Inflammatory macrophage treated with lipopolysaccharide for 1 hour (primary cell): Measurements from ENCODE around the gene GAB4.

Experiments used
- DNase-seq, 2 donors: peaks; one replicate each; pipeline ENCODE4 v3.0.0-alpha.2; 2020 to 2022

Gene GAB4

DNA sequence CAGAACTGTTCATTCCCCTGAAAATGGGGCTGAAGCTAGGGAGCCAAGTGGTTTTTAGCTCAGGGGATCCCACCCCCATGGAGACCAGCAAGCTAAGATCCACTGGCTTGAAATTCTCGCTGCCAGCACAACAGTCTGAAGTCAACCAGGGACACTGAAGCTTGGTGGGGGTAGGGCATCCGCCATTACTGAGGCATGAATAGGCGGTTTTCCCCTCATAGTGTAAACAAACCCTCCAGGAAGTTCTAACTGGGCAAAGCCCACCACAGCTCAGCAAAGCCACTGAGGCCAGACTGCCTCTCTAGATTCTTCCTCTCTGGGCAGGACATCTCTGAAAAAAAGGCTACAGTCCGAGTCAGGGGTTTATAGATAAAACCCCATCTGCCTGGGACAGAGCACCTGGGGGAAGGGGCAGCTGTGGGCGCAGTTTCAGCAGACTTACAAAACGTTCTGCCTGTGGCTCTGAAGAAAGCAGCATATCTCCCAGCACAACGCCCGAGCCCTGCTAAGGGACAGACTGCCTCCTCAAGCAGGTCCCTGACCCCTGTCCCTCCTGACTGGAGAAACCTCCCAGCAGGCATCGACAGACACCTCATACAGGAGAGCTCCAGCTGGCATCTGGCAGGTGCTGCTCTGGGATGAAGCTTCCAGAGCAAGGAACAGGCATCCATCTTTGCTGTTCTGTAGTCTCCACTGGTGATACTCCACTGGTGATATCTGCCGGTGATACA, 32.7 kb downstream of the GAB4 start:
- no peak for DNase-seq

DNA sequence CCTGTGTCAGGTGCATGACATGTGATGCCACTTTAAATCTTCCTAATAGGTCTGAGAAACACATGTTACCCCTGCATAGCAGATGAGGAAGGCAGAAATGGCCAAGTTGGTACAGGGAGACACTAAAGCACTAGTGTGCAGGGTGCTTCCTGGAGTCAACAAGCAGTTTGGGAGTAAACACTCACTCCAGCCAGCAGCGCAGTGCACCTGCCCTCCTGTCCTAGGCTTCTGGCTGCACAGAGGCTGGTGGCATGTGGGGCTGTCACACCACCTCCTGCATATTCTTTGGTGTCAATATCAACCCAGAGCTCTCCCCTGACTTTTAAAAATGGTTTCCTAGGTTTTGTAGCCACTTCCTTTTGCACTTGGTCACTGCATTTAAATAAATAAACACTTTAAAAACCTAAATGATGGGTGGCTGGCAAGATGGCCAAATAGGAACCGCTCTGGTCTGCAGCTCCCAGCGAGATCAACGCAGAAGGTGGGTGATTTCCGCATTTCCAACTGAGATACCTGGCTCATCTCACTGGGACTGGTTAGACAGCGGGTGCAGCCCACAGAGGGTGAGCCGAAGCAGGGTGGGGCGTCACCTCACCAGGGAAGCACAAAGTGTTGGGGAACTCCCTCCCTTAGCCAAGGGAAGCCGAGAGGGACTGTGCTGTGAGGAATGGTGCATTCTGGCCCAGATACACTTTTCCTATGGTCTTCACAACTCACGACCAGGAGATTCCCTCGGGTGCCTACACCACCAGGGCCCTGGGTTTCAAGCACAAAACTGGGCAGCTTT, 33.5 kb downstream of the GAB4 start:
- no peak for DNase-seq

DNA sequence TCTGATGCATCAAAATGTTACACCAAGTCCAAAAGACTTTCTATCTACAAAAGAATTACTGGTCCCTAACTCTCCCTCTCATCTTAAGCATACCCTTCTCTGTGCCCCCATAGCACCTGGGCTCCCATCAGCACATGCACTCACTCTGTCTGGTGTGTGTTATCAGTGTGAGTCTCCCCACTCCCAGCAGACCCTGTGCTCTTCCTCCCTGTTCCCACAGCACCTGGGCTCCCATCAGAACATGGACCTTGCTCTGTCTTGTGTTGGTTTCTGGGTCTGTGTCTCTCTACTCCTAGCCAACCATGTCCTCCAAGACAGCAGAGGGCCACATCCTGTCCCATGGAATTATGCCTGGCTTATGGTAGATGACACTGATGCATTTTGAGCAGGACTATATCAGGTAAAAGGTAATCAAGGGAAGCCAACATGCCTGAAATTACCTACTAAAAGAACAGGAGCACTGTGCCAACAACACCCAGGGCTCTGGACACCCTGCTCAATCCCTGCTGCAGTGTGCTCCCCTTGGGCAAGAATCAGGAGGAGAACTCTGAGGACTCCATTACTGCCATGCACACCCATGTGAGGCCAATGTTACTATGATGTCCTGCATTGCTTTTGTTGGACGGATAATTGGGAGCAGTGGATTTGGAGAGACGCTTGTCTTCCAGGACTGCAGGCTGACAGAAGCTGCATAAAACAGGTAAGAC, 34.3 kb downstream of the GAB4 start:
- no peak for DNase-seq

DNA sequence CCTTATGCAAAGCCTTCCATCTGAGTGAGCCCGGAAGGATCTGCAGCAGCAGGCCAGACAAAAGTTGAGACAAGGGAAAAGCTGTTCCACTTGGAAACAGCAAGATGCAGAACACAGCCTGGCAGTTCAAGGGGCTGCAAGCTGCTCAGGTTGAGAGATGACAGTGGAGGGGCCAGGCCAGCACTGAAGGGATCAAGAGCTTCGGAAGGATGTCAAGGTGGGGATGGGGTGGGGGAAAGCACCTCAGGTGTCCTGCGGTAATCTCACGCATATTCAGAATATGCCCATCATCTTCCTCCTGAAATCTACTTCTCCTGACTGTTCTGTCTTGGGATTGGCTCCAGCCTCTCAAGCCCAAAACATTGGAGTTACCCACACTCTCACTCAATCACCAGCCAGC, 35.7 kb downstream of the GAB4 start:
- no peak for DNase-seq

DNA sequence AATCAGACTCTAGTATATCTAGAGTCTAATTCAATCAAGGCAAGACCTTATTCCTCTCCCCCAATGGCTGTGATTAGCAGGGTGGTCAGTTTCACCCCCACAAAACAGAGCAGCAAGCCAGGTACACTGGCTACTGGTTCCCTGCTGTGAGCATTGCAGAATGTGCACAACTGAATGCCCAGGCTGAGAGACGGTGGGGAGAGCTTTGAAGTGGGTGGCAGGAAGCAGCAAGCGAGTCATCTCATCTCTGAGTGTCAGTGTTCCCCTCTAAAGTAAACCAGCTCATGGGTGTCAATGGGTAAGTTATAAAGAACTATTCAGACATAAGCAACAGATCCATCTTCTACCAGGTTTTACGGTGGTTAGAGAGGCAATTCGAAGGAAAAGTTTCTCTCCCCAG, 37.6 kb downstream of the GAB4 start:
- DNase-seq: peak in 1 of 2 donors; percentile 10

DNA sequence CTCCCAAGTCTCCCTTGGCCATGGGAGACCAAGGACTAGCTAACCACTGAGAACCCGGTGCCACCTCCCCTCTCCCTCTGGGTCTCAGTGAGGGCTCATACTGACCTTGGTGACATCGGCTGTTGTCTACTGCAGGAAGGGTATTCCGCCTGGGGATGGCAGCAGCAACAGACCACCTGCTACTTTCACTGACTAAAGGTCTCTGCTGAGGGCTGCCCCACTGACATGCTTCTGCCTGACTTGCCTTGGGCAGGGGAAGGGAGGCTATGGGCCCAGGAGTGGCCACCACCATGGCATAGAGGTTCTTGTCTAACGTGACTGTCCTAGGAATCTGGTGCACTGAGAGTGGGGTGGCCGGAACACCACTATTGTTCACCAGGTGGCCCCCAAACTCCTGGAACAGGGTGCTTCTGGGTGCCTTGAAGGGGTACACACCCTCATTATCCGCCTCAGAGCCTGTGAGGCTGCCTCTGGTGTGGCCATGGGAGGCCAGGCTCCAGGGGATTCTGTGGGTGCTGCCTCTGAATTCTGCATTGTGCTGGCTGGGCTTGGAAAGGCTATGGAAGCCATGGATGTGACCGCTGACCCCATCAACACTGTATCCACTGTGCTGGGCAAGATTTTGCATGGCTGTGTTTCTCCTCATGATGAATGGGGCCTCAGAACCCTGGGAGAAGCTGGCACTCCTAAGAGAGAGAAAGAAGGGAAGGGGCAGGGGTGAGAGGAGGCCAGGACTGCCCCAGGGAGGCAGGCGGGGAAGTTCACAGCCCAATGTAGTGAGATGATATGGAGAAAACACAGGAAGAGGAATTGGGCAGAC, 38.3 kb downstream of the GAB4 start:
- DNase-seq: no peak

DNA sequence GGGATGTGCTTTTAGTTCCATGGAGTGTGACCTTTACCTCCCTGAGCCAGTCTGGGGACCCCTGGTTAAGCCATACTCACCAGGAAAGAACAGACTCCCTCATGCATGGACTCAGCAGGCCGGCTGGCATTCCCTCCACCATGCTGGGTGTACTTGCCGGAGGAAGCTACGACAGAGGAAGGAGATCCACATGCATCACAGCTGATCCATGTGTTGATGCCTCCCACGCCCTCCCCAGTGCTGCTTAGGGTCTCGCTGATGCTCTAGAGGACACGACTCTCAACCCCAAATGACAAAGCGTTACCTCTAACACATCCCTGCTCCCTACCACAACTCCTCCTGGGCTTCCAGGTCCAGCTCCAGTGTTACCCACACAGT, 39.8 kb downstream of the GAB4 start:
- DNase-seq: no peak

DNA sequence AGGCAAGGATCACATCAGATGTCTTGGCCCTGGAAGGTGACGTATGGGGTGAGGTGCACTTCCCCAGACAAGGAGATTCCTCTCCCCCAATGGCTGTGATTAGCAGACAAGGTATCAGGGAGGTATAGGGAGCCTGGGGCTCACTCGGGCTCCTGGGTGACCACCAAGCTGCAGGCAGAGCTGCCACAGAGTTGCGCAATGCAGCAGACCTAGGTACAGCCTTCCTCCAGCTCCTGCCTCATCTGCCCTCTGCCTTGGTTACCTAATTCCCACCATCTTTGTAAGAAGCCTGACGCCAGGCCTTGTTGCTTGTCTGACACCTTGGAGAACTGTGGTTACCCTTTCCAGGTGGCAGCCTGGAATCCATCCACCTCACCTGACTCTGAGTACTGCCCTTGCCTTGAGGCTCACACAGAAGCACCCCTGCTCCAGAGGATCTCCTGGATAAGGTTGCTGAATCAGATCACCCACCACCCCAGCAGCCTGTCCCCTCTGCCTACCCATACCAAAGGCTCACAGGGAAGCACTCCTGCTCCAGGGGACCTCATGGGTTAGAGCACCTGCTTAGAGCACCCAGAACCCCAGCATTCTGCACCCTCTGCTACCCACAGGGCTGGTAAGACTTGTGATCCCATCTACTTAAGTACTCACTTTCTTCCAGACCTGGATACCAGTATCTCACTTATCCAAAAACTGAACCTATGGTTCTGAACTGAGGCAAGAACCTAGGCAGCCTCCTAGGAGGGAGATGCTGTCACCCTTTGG, 40.4 kb downstream of the GAB4 start:
- DNase-seq: no peak

DNA sequence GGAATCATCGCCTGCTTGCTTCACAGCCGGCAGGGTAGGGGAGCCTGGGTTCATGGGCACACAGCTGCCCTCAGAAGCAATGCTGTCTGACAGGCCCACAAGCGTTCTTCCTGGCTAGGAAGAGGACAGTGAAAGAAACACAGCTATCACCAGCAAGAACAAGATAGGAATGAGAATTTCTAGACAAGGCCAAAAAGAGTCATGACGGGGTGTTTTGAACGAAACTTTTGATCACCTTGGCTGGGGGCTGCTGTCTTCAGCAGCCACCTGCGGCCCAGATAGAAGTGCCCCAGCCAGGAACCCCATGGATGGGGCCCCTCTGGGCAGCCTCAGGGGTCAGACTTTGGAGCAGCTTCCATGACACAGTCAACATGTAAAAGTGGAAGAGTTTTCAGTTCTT, 41.8 kb downstream of the GAB4 start:
- no peak for DNase-seq

DNA sequence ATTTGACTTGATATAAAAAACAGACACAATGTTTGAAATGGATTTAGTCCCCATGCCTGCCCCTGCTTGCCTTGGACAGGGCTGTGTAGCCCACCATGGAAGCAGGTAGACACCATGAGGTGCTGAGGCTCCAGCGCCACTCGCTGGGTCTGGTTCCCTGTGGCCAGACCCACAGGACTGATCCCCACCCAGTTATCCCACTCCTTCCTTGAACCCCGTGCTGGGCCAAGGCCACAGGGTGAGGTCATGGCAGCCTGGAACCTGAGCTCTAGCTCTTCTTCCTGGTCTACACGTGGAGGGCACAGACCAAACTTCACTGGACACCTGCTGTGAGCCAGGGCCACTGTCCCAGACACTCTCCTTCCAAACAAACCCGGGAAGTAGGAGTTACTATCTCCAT, 42.5 kb downstream of the GAB4 start:
- no peak for DNase-seq

DNA sequence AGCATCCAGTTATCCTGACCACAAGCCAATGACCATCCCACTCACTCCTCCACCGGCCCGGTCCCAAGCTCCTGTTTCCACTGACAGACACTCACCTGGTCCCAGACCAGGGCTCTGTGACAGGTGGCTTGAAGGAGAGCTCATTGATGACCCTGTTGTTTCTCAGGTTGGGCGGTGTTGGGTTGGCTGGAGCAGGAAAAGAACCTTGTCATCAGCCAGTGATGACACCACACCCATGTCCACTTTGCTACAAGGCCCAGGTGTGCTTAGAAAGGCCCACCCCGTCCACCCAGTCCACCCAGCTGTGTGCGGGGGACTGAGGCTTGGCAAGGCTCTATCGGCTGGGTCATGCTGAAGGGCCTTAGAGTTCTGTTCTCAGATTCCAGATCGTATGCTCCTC, 42.9 kb downstream of the GAB4 start:
- no peak for DNase-seq

DNA sequence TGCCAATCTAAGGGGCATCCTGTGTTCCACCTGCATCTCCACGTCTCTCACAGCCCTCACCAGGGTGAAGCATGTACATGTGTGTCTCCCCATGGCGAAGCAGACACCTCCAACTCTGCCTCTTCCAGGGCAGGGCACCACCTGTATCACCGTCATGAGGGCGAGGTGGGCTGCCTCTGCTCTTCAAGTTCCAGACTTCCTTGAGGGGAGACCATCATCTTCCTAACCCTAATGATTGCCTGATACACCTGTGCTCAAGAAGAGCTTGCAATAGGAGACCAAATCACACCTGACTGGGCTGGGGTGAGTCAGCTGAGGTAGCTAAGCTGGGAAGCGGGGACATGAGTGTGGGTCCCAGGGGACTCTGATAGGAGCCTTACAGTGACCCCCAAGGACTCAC, 43.7 kb downstream of the GAB4 start:
- no peak for DNase-seq

DNA sequence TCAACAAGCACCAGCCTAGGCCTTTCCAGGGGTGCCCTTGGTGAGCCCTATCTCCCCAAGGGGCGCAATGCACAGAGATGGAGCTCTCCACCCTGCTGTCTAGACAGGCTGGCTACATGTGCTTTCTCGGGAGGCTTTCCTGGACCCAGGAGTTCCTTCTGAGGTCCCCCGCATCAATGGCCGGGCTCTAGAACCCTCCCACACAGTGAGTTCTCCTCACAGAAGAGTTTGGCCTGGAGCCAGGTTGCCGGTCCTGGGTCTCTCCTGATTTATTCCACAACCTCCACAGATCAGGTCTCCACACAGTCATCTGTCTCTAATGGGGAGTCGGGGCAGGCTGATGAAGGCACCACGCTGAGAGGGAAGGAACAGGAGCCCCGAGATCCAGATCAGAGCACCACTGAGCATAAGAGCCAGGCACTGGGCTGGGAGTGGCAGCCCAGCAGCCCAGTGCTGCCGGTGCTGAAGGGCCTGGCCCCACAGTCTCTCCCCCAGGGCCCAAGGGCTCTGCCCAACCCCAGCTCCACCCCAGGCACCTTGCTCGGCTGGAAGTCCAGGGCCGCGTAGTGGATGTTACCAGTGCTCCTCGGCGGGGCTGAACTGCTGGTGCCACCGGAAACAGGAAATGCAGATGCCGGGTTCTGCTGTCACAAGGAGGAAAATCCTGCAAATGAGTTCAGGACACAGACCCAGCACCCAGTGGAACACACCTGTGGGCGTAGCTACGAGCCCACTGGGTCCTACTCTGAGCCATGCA, 44.7 kb downstream of the GAB4 start:
- DNase-seq: no peak

DNA sequence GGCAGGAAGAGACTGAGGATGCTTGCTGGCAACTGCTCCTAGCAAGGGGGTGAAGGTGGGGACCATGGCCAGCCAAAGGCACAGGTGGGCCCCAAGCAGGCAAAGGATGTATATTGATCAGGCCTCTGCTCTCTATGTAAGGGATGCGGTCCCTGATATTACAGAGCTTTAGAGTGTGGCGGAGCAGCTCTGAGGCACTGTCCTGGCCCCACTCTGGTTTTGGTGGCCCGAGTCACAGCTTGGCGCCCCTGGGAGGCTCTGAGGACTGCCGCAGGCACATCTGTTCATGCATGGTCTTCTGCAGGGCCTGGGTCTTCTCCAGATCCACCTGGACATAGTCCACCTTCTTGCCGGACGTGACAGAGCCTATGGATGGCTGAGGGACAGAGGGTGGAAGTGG, 45.5 kb downstream of the GAB4 start:
- DNase-seq: no peak

DNA sequence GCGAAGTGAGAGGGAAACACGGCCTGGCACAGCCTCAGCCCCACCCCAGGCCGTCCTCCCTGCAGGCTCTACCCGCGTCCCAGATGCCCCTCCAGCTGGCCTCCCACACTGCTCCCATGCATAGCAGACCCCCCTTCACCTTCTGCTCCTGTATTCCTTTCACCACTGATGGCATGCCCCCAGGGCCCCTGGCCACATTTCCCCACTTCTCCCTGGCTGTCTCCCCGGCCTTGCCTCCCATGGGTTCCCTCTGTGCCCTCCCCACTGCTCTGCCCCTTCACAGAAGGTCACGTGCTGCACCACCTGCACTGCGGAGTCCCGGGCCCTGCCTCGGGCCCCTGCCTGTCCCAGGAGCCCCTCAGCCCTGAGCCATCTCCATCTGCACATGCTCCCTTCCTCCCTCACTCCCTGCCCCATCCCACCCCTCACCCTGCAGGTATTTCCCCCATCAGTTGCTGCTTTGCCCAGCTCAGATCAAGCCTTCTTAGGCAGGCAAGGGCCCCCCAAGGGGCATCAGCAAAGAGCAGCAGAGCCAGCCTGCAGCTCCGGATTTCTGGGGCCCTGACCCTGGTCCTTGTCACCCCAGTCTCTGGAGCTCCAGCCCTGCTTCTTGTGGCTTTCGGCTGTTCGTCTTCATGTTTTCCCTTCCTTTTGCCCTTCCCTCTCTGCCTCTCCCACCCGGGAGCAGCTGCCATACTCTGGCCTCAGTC, 46.4 kb downstream of the GAB4 start:
- no peak for DNase-seq

DNA sequence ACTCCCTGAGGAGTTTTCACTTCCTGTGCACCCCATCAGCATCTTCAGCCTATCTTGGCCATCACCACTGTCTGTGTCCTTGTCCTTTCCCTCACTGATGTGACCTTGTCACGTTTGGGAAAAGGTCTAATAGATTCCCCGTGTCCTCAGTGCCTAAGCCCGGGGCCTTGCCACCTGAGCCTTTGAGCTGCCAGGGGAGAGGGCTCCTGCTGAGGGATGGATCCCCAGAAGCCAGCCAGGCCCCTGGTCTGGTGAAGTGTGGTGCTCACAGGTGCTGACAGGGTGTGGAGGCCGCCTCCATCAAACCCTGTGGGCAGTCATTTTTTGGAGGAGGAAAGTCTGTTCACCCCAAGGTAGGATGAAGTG, 47.2 kb downstream of the GAB4 start:
- DNase-seq: no peak

DNA sequence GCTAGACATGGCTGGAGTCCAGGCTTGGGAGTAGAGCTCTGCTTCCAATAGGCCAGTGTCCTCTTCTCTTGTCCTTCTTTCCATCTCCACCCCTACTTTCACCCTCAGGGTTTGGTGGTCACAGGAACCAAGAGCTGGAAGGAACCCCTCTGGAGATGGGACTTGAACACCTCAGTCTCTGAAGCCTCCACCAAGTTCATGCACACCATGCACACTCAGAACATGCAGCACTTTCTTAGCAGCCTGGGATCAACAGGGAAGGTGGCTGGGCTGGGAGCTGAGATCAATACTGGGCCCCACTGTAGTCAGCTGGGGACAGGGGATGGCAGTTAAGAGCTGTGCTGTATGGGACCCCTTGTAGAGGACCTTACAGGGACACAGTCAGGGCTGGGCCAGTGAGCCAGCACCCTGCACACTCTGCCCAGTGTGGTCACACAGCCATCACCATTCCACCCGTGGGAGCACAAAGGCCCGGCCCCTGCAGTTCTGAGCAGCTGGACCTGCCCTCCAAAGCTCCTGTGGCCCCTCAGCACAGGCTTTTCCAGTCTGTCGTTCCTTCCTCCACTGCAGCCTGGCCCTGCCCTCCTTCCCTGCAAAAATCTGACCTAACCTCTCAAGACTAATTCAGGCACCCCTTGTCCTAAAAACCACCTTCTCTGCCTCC, 47.7 kb downstream of the GAB4 start:
- DNase-seq: no peak

DNA sequence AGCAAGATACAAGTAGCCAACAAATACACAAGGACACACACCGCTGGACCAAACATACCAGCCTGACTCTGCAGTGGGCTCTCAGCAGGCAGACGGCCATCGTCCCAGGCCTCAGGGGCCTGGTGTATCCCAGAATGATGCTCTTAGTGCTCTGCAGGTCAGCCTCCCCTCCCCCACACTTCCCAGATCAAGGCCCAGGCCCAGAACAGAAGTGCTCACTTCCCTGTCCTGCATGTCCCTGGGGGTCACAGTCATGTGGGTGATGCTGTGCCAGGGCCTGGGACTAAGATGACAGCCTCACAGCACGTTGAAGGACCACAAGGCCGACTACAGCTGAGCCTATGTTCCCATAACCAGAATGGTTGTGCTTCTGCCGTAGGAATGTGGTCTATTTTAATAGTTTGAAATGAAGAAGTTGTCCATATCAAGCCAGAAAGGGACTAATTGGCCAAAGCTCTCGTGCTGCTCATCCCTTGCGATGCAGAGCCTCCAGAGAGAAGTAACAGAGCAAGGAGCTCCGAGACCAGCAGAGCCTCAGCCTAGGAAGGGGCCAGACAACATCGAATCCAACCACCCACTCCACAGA, 48.6 kb downstream of the GAB4 start:
- DNase-seq: no peak

DNA sequence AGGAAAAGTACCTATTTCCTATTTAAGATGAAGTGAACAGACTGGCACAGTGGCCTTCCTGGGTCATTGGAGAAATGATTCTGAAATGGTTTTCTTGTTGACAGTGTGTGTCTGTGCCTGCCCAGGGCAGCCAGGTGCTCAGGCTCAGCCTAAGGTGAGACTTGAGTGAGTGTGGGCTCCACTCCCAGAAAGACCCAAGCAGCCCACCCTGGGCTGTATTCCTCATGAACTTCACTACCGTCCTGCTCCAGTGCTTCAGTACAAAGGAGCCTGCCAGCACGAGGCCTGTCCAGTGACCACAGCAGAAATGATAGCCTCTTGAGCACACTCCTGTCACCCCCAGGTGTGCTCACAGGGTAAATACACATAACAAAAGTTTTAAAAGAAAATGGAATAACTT, 49.5 kb downstream of the GAB4 start:
- DNase-seq: no peak

DNA sequence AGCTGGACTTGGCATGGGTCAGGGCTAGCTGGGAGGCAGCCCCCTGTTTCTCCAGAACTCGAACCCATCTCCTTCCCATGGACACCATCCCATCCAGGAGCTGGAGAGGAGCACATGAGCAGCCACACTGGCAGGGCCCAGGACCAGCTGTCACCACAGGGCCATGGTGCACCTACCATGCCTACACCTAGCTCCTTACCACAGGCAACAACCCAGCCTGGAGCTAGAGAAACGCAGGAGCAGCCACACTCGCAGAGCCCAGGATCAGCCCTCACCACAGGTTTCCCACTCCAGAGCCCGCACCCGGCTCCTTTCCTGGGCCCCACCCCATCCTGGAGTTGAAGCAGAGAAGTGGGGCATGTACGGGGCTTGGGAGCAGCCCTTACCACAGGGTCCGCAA, 50.2 kb downstream of the GAB4 start:
- DNase-seq: no peak
